ENCODE measurements around the gene DNHD1. TPM values are rescaled to one million over a fixed set of nuclear protein-coding genes. Genes with fewer than 3 reads are reported as not detected.
A peak's percentile ranks its signal among the peaks of the same experiment; 100 is the strongest.

DNHD1 gene
- total RNA-seq, 3 donors from 2014 or later (not counting 1 experiment from before 2014, with no cell fraction given), result 29.6 to 38.3 (median 31.4) TPM

- WGBS (ENCODE audit: insufficient coverage), result 2% methylated on average over 77 of the region's 87 CpGs
- DNase-seq (peak; percentile 61 to 82), ATAC-seq (peak; percentile 84 to 88 (median 87))
- H3K9me3 Mint-ChIP-seq, result no peaks in the 10 kb centered on the region
- no peaks in the 10 kb centered on the region for H3K36me3 Mint-ChIP-seq
- H3K27ac ChIP-seq (ENCODE audit: low read length), result peak within 1 kb of the TSS; percentile 72
- peaks cover 18% of the 10 kb centered on the region for H3K4me1 ChIP-seq (ENCODE audit: control insufficient read depth, insufficient read depth, low read length)
- no peaks in the 10 kb centered on the region for H3K27me3 Mint-ChIP-seq (ENCODE audit: low read depth in 2 of 2)
- TF ChIP-seq CTCF (IDR thresholded peaks at IDR 0.05), result no peak
- H3K4me1 Mint-ChIP-seq, result peaks cover 13 to 21% of the 10 kb centered on the region in 2 donors
- no peaks in the 10 kb centered on the region for H3K27me3 ChIP-seq (ENCODE audit: control insufficient read depth, insufficient read depth, low read length)
- intact Hi-C loops (cut with micrococcal nuclease), result no loop called here
- peak within 1 kb of the TSS; percentile 80 to 89 for H3K27ac Mint-ChIP-seq
- H3K4me3 Mint-ChIP-seq, result peak within 1 kb of the TSS; percentile 90
- H3K36me3 ChIP-seq (ENCODE audit: control insufficient read depth, insufficient read depth, low read length), result peaks cover 11% of the 10 kb centered on the region
- H3K9me3 ChIP-seq (ENCODE audit: control insufficient read depth, insufficient read depth, low read length), result no peaks in the 10 kb centered on the region
- peak within 1 kb of the TSS; percentile 81 for H3K4me3 ChIP-seq (ENCODE audit: low read length)
These were observed 23.3 kb upstream of the DNHD1 start, which contains the start of gene TRIM3 for GRCh38 chr11:6473451-6474412. TSS of gene TRIM3 (minus strand) at chr11:6473941. CDS start at chr11:6465695, 8,246 bp downstream.

GRCh38 chr11:6474413-6474792 is 22.7 kb upstream of the DNHD1 start:
- H3K9me3 ChIP-seq (ENCODE audit: control insufficient read depth, insufficient read depth, low read length), result no peaks in the 10 kb centered on the region
- intact Hi-C loops (cut with micrococcal nuclease), result no loop called here
- peaks cover 18% of the 10 kb centered on the region for H3K4me1 ChIP-seq (ENCODE audit: control insufficient read depth, insufficient read depth, low read length)
- peak overlapping the region; percentile 72 for H3K27ac ChIP-seq (ENCODE audit: low read length)
- H3K9me3 Mint-ChIP-seq, result no peaks in the 10 kb centered on the region
- H3K27ac Mint-ChIP-seq, result peak overlapping the region; percentile 80 to 89
- no peak for TF ChIP-seq CTCF (IDR thresholded peaks at IDR 0.05)
- peak overlapping the region; percentile 29 for H3K4me3 ChIP-seq (ENCODE audit: low read length)
- no peaks in the 10 kb centered on the region for H3K36me3 Mint-ChIP-seq
- no peaks in the 10 kb centered on the region for H3K27me3 ChIP-seq (ENCODE audit: control insufficient read depth, insufficient read depth, low read length)
- peaks cover 12% of the 10 kb centered on the region for H3K36me3 ChIP-seq (ENCODE audit: control insufficient read depth, insufficient read depth, low read length)
- H3K4me1 Mint-ChIP-seq, result peaks cover 13 to 25% of the 10 kb centered on the region in 2 donors
- H3K27me3 Mint-ChIP-seq (ENCODE audit: low read depth in 2 of 2), result no peaks in the 10 kb centered on the region
- ATAC-seq, result peak in 1 of 3 donors; percentile 2
- 57% methylated on average over 5 of the region's 7 CpGs for WGBS (ENCODE audit: insufficient coverage)
- DNase-seq, result no peak
- peak overlapping the region; percentile 90 for H3K4me3 Mint-ChIP-seq

GRCh38 chr11:6474806-6475500 is 22.1 kb upstream of the DNHD1 start:
- intact Hi-C loops (cut with micrococcal nuclease), result no loop called here
- H3K36me3 ChIP-seq (ENCODE audit: control insufficient read depth, insufficient read depth, low read length), result peaks cover 12% of the 10 kb centered on the region
- H3K9me3 Mint-ChIP-seq, result no peaks in the 10 kb centered on the region
- no peaks in the 10 kb centered on the region for H3K27me3 Mint-ChIP-seq (ENCODE audit: low read depth in 2 of 2)
- H3K4me3 ChIP-seq (ENCODE audit: low read length), result no peak overlapping the region
- DNase-seq, result peak in 1 of 2 donors; percentile 37
- peak overlapping the region; percentile 80 to 89 for H3K27ac Mint-ChIP-seq
- H3K4me3 Mint-ChIP-seq, result peak overlapping the region; percentile 90
- H3K9me3 ChIP-seq (ENCODE audit: control insufficient read depth, insufficient read depth, low read length), result no peaks in the 10 kb centered on the region
- H3K27me3 ChIP-seq (ENCODE audit: control insufficient read depth, insufficient read depth, low read length), result no peaks in the 10 kb centered on the region
- peaks cover 16 to 30% of the 10 kb centered on the region in 2 donors for H3K4me1 Mint-ChIP-seq
- H3K36me3 Mint-ChIP-seq, result no peaks in the 10 kb centered on the region
- TF ChIP-seq CTCF (IDR thresholded peaks at IDR 0.05), result no peak
- H3K4me1 ChIP-seq (ENCODE audit: control insufficient read depth, insufficient read depth, low read length), result peaks cover 18% of the 10 kb centered on the region
- no peak for ATAC-seq
- peak overlapping the region; percentile 72 for H3K27ac ChIP-seq (ENCODE audit: low read length)
- 83% methylated on average over 3 of the region's 3 CpGs for WGBS (ENCODE audit: insufficient coverage)
